Mucosa of descending colon (tissue), 3 donors: ENCODE data around the gene KCNA10. TPM values are rescaled to one million over a fixed set of nuclear protein-coding genes. Genes with fewer than 3 reads are reported as not detected.

Experiments
- ATAC-seq: fragments of 200-7000 bp; cut with Tn5 transposase; one replicate; pipeline ENCODE4 v1.9.1; 2020; ENCODE audit warnings: mild to moderate bottlenecking, moderate library complexity
- DNase-seq, 3 donors: peaks; one replicate each; pipeline ENCODE4 v3.0.0-alpha.2; 2020
- H3K36me3 ChIP-seq: fragments of 200-600 bp; one replicate; pipeline ENCODE4 v1.8.0; 2021; ENCODE audit warnings: low read depth, mild to moderate bottlenecking
- H3K4me1 ChIP-seq: fragments of 200-600 bp; one replicate; pipeline ENCODE4 v1.8.0; 2021; ENCODE audit warnings: low read depth, mild to moderate bottlenecking
- H3K4me3 ChIP-seq: fragments of 200-600 bp; one replicate; pipeline ENCODE4 v1.8.0; 2021; ENCODE audit warnings: mild to moderate bottlenecking
- H3K9me3 ChIP-seq: fragments of 200-600 bp; one replicate; pipeline ENCODE4 v1.8.0; 2021; ENCODE audit warnings: mild to moderate bottlenecking
- CTCF ChIP-seq: fragments of 200-600 bp; IDR thresholded peaks from one replicate; pipeline ENCODE4 v1.8.0; 2022; ENCODE audit warnings: antibody characterized with exemption, mild to moderate bottlenecking
- intact Hi-C, 2 donors: fragments of 100-400 bp; cut with DNase I in 1 of 2; cut with micrococcal nuclease in 1 of 2; formaldehyde crosslinking; loops; one replicate each; pipeline versions ENCODE4 v1.11.0 to v1.11.1; 2022; cut with DNase I, micrococcal nuclease
- total RNA-seq, 3 donors: library from RNA; stranded (reverse); fragmentation: NEBNext Ultra II Directional in 2 of 3; extraction: Animal tissue kit (Norgen Biotek cat#: 25700) in 2 of 3; gene quantifications; one replicate each; pipeline versions ENCODE4 v1.2.1 to v1.2.4, GENCODE V29; 2021 to 2023
- donor health status: DM: no; HTN: no; CAD: no; lungs with moderate emphysema.
- donor health status: DM: no; HTN: no; CAD: no.
- donor health status: DM: no; HTN: yes; CAD: no.

The KCNA10 gene
- total RNA-seq, 3 donors from 2014 or later = not detected

- no peak for DNase-seq
- no peaks in the 10 kb centered on the region for H3K36me3 ChIP-seq
- intact Hi-C loops = no loop called here
- TF ChIP-seq CTCF = no peak
- no peak for ATAC-seq
- no peak overlapping the region for H3K4me3 ChIP-seq
- H3K9me3 ChIP-seq = no peaks in the 10 kb centered on the region
- no peaks in the 10 kb centered on the region for H3K4me1 ChIP-seq
These were observed 14.3 kb upstream of the KCNA10 start for GRCh38 chr1:110533230-110533629.

GRCh38 chr1:110529011-110529410, 10.0 kb upstream of the KCNA10 start:
- H3K4me1 ChIP-seq = no peaks in the 10 kb centered on the region
- intact Hi-C loops = loop anchor here in 1 of 2 donors (10.0 kb wide), 1 partner anchor 86 kb away; no protein-coding TSS in a partner anchor
- no peak overlapping the region for H3K4me3 ChIP-seq
- H3K9me3 ChIP-seq = no peaks in the 10 kb centered on the region
- ATAC-seq (no peak), DNase-seq (no peak)
- H3K36me3 ChIP-seq = no peaks in the 10 kb centered on the region
- no peak for TF ChIP-seq CTCF

DNA sequence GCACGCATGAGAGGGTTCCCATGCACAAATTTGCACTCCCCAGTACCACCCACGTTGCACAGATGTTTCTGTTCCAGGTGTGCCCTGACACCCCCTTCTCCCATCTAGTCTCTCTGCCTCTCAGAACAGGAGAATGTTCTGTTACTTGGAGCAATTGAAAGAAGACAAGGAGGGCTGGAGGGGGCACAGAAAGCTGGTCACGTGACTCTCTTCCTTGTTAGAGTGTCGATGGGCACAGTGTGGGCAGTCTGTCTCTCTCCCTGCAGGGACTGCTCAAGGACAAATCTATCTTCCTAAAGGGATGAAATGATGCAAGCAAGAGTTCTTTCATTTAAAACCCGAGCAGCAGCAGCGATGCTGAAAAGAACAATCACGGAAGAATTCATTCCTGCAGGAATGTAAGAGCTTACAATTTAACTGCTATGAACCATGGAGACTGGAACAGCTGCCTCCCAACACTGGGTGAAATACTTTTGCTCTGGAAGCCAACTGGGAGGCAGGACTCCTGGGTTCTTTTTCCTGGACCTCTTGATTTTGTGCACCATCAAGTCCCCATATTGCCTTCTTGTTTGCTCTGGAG, 7.3 kb upstream of the KCNA10 start:
- H3K4me1 ChIP-seq = no peaks in the 10 kb centered on the region
- intact Hi-C loops = loop anchor here in 1 of 2 donors (10.0 kb wide), 1 partner anchor 89 kb away; no protein-coding TSS in a partner anchor
- DNase-seq (no peak), ATAC-seq (no peak)
- no peaks in the 10 kb centered on the region for H3K36me3 ChIP-seq
- TF ChIP-seq CTCF = no peak
- no peaks in the 10 kb centered on the region for H3K9me3 ChIP-seq
- H3K4me3 ChIP-seq = no peak overlapping the region

GRCh38 chr1:110525249-110525595, 6.2 kb upstream of the KCNA10 start:
- Histone ChIP-seq H3K9me3 (no peaks in the 10 kb centered on the region), H3K36me3 (no peaks in the 10 kb centered on the region), H3K4me3 (no peak overlapping the region), H3K4me1 (no peaks in the 10 kb centered on the region)
- peak; percentile 45 for ATAC-seq
- no peak for TF ChIP-seq CTCF
- intact Hi-C loops = loop anchor here in 1 of 2 donors (10.0 kb wide), 1 partner anchor 90 kb away; no protein-coding TSS in a partner anchor
- DNase-seq = no peak

DNA sequence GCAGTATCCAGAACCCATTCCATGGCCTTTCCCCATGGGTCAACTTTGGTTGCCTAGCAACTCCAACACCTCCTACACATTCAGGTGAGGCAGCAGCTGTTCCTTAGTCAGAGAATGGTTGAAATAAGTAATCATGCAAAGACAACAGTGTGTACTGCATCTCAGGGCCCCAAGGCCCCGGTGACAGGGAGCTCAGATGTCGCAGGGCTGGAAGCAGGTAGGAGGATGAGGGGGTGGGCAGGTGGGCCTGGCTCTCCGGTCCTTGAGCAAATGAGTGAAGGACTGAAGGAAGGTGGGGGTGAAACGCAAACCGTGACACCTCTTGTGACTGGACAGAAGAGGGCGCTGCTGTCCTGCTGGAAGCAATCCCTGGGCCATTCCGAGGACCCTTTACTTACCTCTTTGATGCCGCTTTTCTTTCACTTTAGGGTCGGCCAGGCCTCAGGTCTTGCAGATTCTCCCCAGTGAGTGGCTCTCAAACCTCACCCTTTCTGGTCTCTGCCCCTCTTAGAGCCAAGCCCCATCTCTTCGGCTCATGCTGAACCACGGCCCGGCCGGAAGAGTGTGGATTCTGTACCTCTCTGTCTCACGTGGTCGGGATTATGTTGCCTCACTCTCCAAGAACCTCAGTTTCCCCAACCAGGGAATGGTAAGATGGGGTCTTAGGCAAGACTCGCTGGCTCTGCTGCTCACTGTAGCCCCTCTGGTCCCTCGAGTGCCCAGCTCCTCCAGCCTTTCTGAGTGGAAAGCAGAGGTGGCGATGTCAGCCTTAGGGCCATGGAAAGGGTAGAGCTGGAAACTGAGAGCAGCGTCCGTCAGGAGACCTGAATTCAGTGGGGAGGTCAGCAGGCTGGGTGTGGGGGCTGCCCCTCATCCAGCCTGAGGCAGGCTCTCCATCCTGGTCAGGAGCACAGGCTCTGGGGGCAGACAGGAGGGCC, 5.6 kb upstream of the KCNA10 start:
- H3K9me3 ChIP-seq = no peaks in the 10 kb centered on the region
- ATAC-seq (peak; percentile 68), DNase-seq (peak in 1 of 3 donors; percentile 25)
- intact Hi-C loops = loop anchor here in 1 of 2 donors (10.0 kb wide), 1 partner anchor 90 kb away; no protein-coding TSS in a partner anchor
- no peak overlapping the region for H3K4me3 ChIP-seq
- TF ChIP-seq CTCF = peak; percentile 25
- no peaks in the 10 kb centered on the region for H3K4me1 ChIP-seq
- no peaks in the 10 kb centered on the region for H3K36me3 ChIP-seq
